Measurements from ENCODE around the gene LNX1. TPM values are rescaled to one million over a fixed set of nuclear protein-coding genes. Genes with fewer than 3 reads are reported as not detected.

The LNX1 gene
- total and polyA plus RNA-seq, 9 donors, result 2.4 to 5.1 (median 2.8) TPM

GRCh38 chr4:53558065-53558801, 33.1 kb downstream of the LNX1 start:
- WGBS (ENCODE audit: insufficient coverage), result 72% methylated on average over 10 of the region's 12 CpGs
- peaks cover 24% of the 10 kb centered on the region for H3K4me1 ChIP-seq (ENCODE audit: control insufficient read depth, insufficient read depth, low read length)
- H3K9me3 ChIP-seq (replicated peaks; ENCODE audit: control insufficient read depth, low read depth, low read length), result no peaks in the 10 kb centered on the region
- H3K27ac ChIP-seq (ENCODE audit: low read length), result peak overlapping the region; percentile 70
- no peak overlapping the region for H3K4me3 ChIP-seq (ENCODE audit: low read length)
- DNase-seq, result peak; percentile 43
- H3K27me3 ChIP-seq (ENCODE audit: control insufficient read depth, insufficient read depth, low read length), result no peaks in the 10 kb centered on the region
- no peaks in the 10 kb centered on the region for H3K36me3 ChIP-seq (ENCODE audit: control insufficient read depth, insufficient read depth, low read length)

GRCh38 chr4:53557669-53558064, 33.6 kb downstream of the LNX1 start:
- Histone ChIP-seq H3K27me3 (ENCODE audit: control insufficient read depth, insufficient read depth, low read length) (no peaks in the 10 kb centered on the region), H3K36me3 (ENCODE audit: control insufficient read depth, insufficient read depth, low read length) (no peaks in the 10 kb centered on the region), H3K9me3 (replicated peaks; ENCODE audit: control insufficient read depth, low read depth, low read length) (no peaks in the 10 kb centered on the region), H3K4me1 (ENCODE audit: control insufficient read depth, insufficient read depth, low read length) (peaks cover 24% of the 10 kb centered on the region), H3K27ac (ENCODE audit: low read length) (peak overlapping the region; percentile 70), H3K4me3 (ENCODE audit: low read length) (no peak overlapping the region)
- WGBS (ENCODE audit: insufficient coverage), result 40% methylated on average over 2 of the region's 5 CpGs
- no peak for DNase-seq

- Histone ChIP-seq H3K4me1 (ENCODE audit: control insufficient read depth, insufficient read depth, low read length) (peaks cover 24% of the 10 kb centered on the region), H3K9me3 (replicated peaks; ENCODE audit: control insufficient read depth, low read depth, low read length) (no peaks in the 10 kb centered on the region), H3K27me3 (ENCODE audit: control insufficient read depth, insufficient read depth, low read length) (no peaks in the 10 kb centered on the region), H3K4me3 (ENCODE audit: low read length) (no peak overlapping the region), H3K36me3 (ENCODE audit: control insufficient read depth, insufficient read depth, low read length) (no peaks in the 10 kb centered on the region), H3K27ac (ENCODE audit: low read length) (no peak overlapping the region)
- DNase-seq, result no peak
- WGBS (ENCODE audit: insufficient coverage), result no CpG with 5 or more reads among the region's 2 CpGs
These were observed 34.6 kb downstream of the LNX1 start for GRCh38 chr4:53556651-53557050.

- 95% methylated on average over 4 of the region's 9 CpGs for WGBS (ENCODE audit: insufficient coverage)
- peaks cover 20% of the 10 kb centered on the region for H3K4me1 ChIP-seq (ENCODE audit: control insufficient read depth, insufficient read depth, low read length)
These were observed 37.6 kb downstream of the LNX1 start for GRCh38 chr4:53553486-53554210.

GRCh38 chr4:53552711-53553110, 38.6 kb downstream of the LNX1 start:
- no peak overlapping the region for H3K27ac ChIP-seq (ENCODE audit: low read length)
- H3K9me3 ChIP-seq (replicated peaks; ENCODE audit: control insufficient read depth, low read depth, low read length), result no peaks in the 10 kb centered on the region
- H3K27me3 ChIP-seq (ENCODE audit: control insufficient read depth, insufficient read depth, low read length), result no peaks in the 10 kb centered on the region
- H3K4me1 ChIP-seq (ENCODE audit: control insufficient read depth, insufficient read depth, low read length), result peaks cover 11% of the 10 kb centered on the region
- no CpG with 5 or more reads among the region's 3 CpGs for WGBS (ENCODE audit: insufficient coverage)
- no peaks in the 10 kb centered on the region for H3K36me3 ChIP-seq (ENCODE audit: control insufficient read depth, insufficient read depth, low read length)
- H3K4me3 ChIP-seq (ENCODE audit: low read length), result no peak overlapping the region
- DNase-seq, result no peak

More at GRCh38 chr4:53553486-53554210, 37.6 kb downstream of the LNX1 start:
- H3K4me3 ChIP-seq (ENCODE audit: low read length), result no peak overlapping the region
- no peak for DNase-seq
- H3K36me3 ChIP-seq (ENCODE audit: control insufficient read depth, insufficient read depth, low read length), result no peaks in the 10 kb centered on the region
- H3K27me3 ChIP-seq (ENCODE audit: control insufficient read depth, insufficient read depth, low read length), result no peaks in the 10 kb centered on the region
- H3K9me3 ChIP-seq (replicated peaks; ENCODE audit: control insufficient read depth, low read depth, low read length), result no peaks in the 10 kb centered on the region
- no peak overlapping the region for H3K27ac ChIP-seq (ENCODE audit: low read length)

GRCh38 chr4:53551958-53552357, 39.3 kb downstream of the LNX1 start:
- H3K4me1 ChIP-seq (ENCODE audit: control insufficient read depth, insufficient read depth, low read length), result peaks cover 8% of the 10 kb centered on the region
- no peaks in the 10 kb centered on the region for H3K36me3 ChIP-seq (ENCODE audit: control insufficient read depth, insufficient read depth, low read length)
- no peak overlapping the region for H3K4me3 ChIP-seq (ENCODE audit: low read length)
- DNase-seq, result no peak
- H3K27ac ChIP-seq (ENCODE audit: low read length), result no peak overlapping the region
- H3K9me3 ChIP-seq (replicated peaks; ENCODE audit: control insufficient read depth, low read depth, low read length), result no peaks in the 10 kb centered on the region
- WGBS (ENCODE audit: insufficient coverage), result 85% methylated on average over 4 of the region's 6 CpGs
- no peaks in the 10 kb centered on the region for H3K27me3 ChIP-seq (ENCODE audit: control insufficient read depth, insufficient read depth, low read length)

GRCh38 chr4:53551281-53551864, 39.9 kb downstream of the LNX1 start:
- H3K4me1 ChIP-seq (ENCODE audit: control insufficient read depth, insufficient read depth, low read length), result peaks cover 8% of the 10 kb centered on the region
- H3K9me3 ChIP-seq (replicated peaks; ENCODE audit: control insufficient read depth, low read depth, low read length), result no peaks in the 10 kb centered on the region
- WGBS (ENCODE audit: insufficient coverage), result 89% methylated on average over 4 of the region's 7 CpGs
- no peak for DNase-seq
- H3K27ac ChIP-seq (ENCODE audit: low read length), result no peak overlapping the region
- H3K4me3 ChIP-seq (ENCODE audit: low read length), result no peak overlapping the region
- H3K27me3 ChIP-seq (ENCODE audit: control insufficient read depth, insufficient read depth, low read length), result no peaks in the 10 kb centered on the region
- H3K36me3 ChIP-seq (ENCODE audit: control insufficient read depth, insufficient read depth, low read length), result no peaks in the 10 kb centered on the region

- WGBS (ENCODE audit: insufficient coverage), result no CpG with 5 or more reads among the region's 3 CpGs
- Histone ChIP-seq H3K4me3 (ENCODE audit: low read length) (no peak overlapping the region), H3K4me1 (ENCODE audit: control insufficient read depth, insufficient read depth, low read length) (no peaks in the 10 kb centered on the region), H3K27ac (ENCODE audit: low read length) (no peak overlapping the region), H3K27me3 (ENCODE audit: control insufficient read depth, insufficient read depth, low read length) (no peaks in the 10 kb centered on the region), H3K36me3 (ENCODE audit: control insufficient read depth, insufficient read depth, low read length) (no peaks in the 10 kb centered on the region), H3K9me3 (replicated peaks; ENCODE audit: control insufficient read depth, low read depth, low read length) (no peaks in the 10 kb centered on the region)
- no peak for DNase-seq
These were observed 42.6 kb downstream of the LNX1 start for GRCh38 chr4:53548662-53549061.

- DNase-seq, result no peak
- H3K27ac ChIP-seq (ENCODE audit: low read length), result no peak overlapping the region
- peaks cover 2% of the 10 kb centered on the region for H3K4me1 ChIP-seq (ENCODE audit: control insufficient read depth, insufficient read depth, low read length)
- no peaks in the 10 kb centered on the region for H3K36me3 ChIP-seq (ENCODE audit: control insufficient read depth, insufficient read depth, low read length)
- no CpG with 5 or more reads among the region's 2 CpGs for WGBS (ENCODE audit: insufficient coverage)
- no peaks in the 10 kb centered on the region for H3K9me3 ChIP-seq (replicated peaks; ENCODE audit: control insufficient read depth, low read depth, low read length)
- H3K27me3 ChIP-seq (ENCODE audit: control insufficient read depth, insufficient read depth, low read length), result no peaks in the 10 kb centered on the region
- H3K4me3 ChIP-seq (ENCODE audit: low read length), result no peak overlapping the region
These were observed 43.3 kb downstream of the LNX1 start for GRCh38 chr4:53547983-53548382.

- 80% methylated on average over 1 of the region's 3 CpGs for WGBS (ENCODE audit: insufficient coverage)
- no peak for DNase-seq
- peaks cover 11% of the 10 kb centered on the region for H3K4me1 ChIP-seq (ENCODE audit: control insufficient read depth, insufficient read depth, low read length)
- H3K4me3 ChIP-seq (ENCODE audit: low read length), result no peak overlapping the region
- H3K27me3 ChIP-seq (ENCODE audit: control insufficient read depth, insufficient read depth, low read length), result no peaks in the 10 kb centered on the region
- H3K9me3 ChIP-seq (replicated peaks; ENCODE audit: control insufficient read depth, low read depth, low read length), result no peaks in the 10 kb centered on the region
- H3K27ac ChIP-seq (ENCODE audit: low read length), result no peak overlapping the region
- no peaks in the 10 kb centered on the region for H3K36me3 ChIP-seq (ENCODE audit: control insufficient read depth, insufficient read depth, low read length)
These were observed 45.2 kb downstream of the LNX1 start for GRCh38 chr4:53545942-53546581.

All from muscle of leg (tissue), 11 donors.